A549 (cell line): Measurements from ENCODE around the gene ERAP2. TPM values are rescaled to one million over a fixed set of nuclear protein-coding genes. Genes with fewer than 3 reads are reported as not detected.

ENCODE experiments used
- ATAC-seq, 2 experiments: fragments of 200-7000 bp in 1 of 2; fragments of >200 bp in 1 of 2; cut with Nextera tagmentation in 1 of 2; cut with Tn5 transposase in 1 of 2; 3 replicates each; pipeline versions ENCODE4 v1.8.0 to v1.9.1; 2018 to 2020; ENCODE audit warnings: mild to moderate bottlenecking in 1 of 2, moderate library complexity in 1 of 2
- CTCF ChIA-PET: fragments of 300-600 bp; sonication (Branson Sonifier 250); formaldehyde crosslinking; extraction: SDS; loops from one replicate; lab custom pipeline; 2021; ENCODE audit warnings: antibody characterized with exemption, inconsistent platforms; lab: Yijun Ruan, JAX
- POLR2A ChIA-PET: fragments of 350-600 bp; formaldehyde crosslinking; extraction: SDS; loops from one replicate; lab custom pipeline; 2021; ENCODE audit warnings: antibody characterized with exemption, inconsistent platforms; lab: Yijun Ruan, JAX
- DNase-seq, 2 experiments: peaks; one replicate each; pipeline versions ENCODE4 v3.0.0 to v3.0.0-alpha.2; 2011 to 2016; ENCODE audit warnings: low read depth in 1 of 2, low spot score in 1 of 2
- FAIRE-seq: peaks from 2 replicates; lab custom pipeline; 2011; peaks lifted over from hg19 to GRCh38; lab: Jason Lieb, UNC
- H3K27ac ChIP-seq, 2 experiments: fragments of >200 bp; sonication (Bioruptor Twin); formaldehyde crosslinking; 3 replicates each; pipeline ENCODE4 v1.5.1; 2016 to 2017
- H3K4me1 ChIP-seq: fragments of >200 bp; sonication (Bioruptor Twin); formaldehyde crosslinking; 3 replicates; pipeline ENCODE4 v1.6.1; 2016
- H3K4me2 ChIP-seq: fragments of >200 bp; sonication (Bioruptor Twin); formaldehyde crosslinking; 3 replicates; pipeline ENCODE4 v1.6.1; 2016
- H3K4me3 ChIP-seq: fragments of >200 bp; sonication (Bioruptor Twin); formaldehyde crosslinking; 3 replicates; pipeline ENCODE4 v1.5.1; 2016
- H3K9me3 ChIP-seq: fragments of >200 bp; sonication (Bioruptor Twin); formaldehyde crosslinking; 3 replicates; pipeline ENCODE4 v1.6.1; 2016
- E2F6 ChIP-seq: IDR thresholded peaks from 2 replicates; pipeline ENCODE4 v1.6.1; 2012; ENCODE audit warnings: low read depth, borderline replicate concordance
- EHF ChIP-seq: fragments of 250-450 bp; sonication (Bioruptor Pico); IDR thresholded peaks from 2 replicates; pipeline ENCODE4 v1.5.0; 2020; ENCODE audit warnings: mild to moderate bottlenecking
- ELK1 ChIP-seq: fragments of 150-350 bp; IDR thresholded peaks from 2 replicates; pipeline ENCODE4 v1.6.1; 2014; ENCODE audit warnings: low read depth, mild to moderate bottlenecking, low read length
- EP300 ChIP-seq, 2 experiments: fragments of >200 bp; sonication (Bioruptor Twin); formaldehyde crosslinking; IDR thresholded peaks; 2 replicates in 1 of 2; 3 replicates in 1 of 2; pipeline ENCODE4 v1.6.1; 2016 to 2017
- ESRRA ChIP-seq: fragments of 150-350 bp; IDR thresholded peaks from 2 replicates; pipeline ENCODE4 v1.6.1; 2014; ENCODE audit warnings: mild to moderate bottlenecking, low read length, borderline replicate concordance
- FOSL2 ChIP-seq, 2 experiments: fragments of 450-650 bp in 1 of 2; fragments of >200 bp in 1 of 2; sonication (Bioruptor Twin) in 1 of 2; formaldehyde crosslinking; IDR thresholded peaks; 2 replicates each; pipeline versions ENCODE4 v1.5.0 to v1.6.1; 2016 to 2020; ENCODE audit warnings: mild to moderate bottlenecking in 1 of 2, moderate library complexity in 1 of 2
- FOXS1 ChIP-seq: fragments of 250-450 bp; sonication (Bioruptor Pico); IDR thresholded peaks from 2 replicates; pipeline ENCODE4 v1.5.0; 2020; ENCODE audit warnings: mild to moderate bottlenecking, moderate library complexity
- HMGXB4 ChIP-seq: fragments of 250-450 bp; sonication (Bioruptor Pico); IDR thresholded peaks from 2 replicates; pipeline ENCODE4 v1.5.0; 2021; ENCODE audit warnings: mild to moderate bottlenecking, moderate library complexity, borderline replicate concordance
- HOXA7 ChIP-seq: fragments of 250-450 bp; sonication (Bioruptor Pico); IDR thresholded peaks from 2 replicates; pipeline ENCODE4 v1.5.0; 2020; ENCODE audit warnings: mild to moderate bottlenecking, moderate library complexity
- HOXB13 ChIP-seq: fragments of 250-450 bp; sonication (Bioruptor Pico); IDR thresholded peaks from 2 replicates; pipeline ENCODE4 v1.5.0; 2020; ENCODE audit warnings: low read depth, mild to moderate bottlenecking, moderate library complexity
- HOXB5 ChIP-seq: fragments of 250-450 bp; sonication (Bioruptor Pico); IDR thresholded peaks from 2 replicates; pipeline ENCODE4 v1.5.0; 2020; ENCODE audit warnings: mild to moderate bottlenecking, moderate library complexity
- JUN ChIP-seq, 2 experiments: fragments of >200 bp; sonication (Bioruptor Twin); formaldehyde crosslinking; IDR thresholded peaks; 2 replicates in 1 of 2; 3 replicates in 1 of 2; pipeline ENCODE4 v1.6.1; 2016 to 2017
- JUNB ChIP-seq: fragments of >200 bp; sonication (Bioruptor Twin); formaldehyde crosslinking; IDR thresholded peaks from 2 replicates; pipeline ENCODE4 v1.6.1; 2016
- MAFK ChIP-seq: fragments of 450-650 bp; IDR thresholded peaks from 2 replicates; pipeline ENCODE4 v1.6.1; 2014; ENCODE audit not compliant: partially characterized antibody
- NR3C1 ChIP-seq: fragments of >200 bp; sonication (Bioruptor Twin); formaldehyde crosslinking; IDR thresholded peaks from 3 replicates; pipeline ENCODE4 v1.6.1; 2017
- PBX3 ChIP-seq: IDR thresholded peaks from 2 replicates; pipeline ENCODE4 v1.6.1; 2012
- PHF8 ChIP-seq: fragments of 200-600 bp; sonication (generic); IDR thresholded peaks from 2 replicates; pipeline ENCODE4 v1.6.1; 2016; ENCODE audit warnings: low read depth, mild to moderate bottlenecking, antibody characterized with exemption, moderate library complexity, borderline replicate concordance
- RAD21 ChIP-seq, 2 experiments: fragments of >200 bp in 1 of 2; sonication (Bioruptor Twin) in 1 of 2; formaldehyde crosslinking in 1 of 2; IDR thresholded peaks in 1 of 2; conservative IDR thresholded peaks in 1 of 2; 2 replicates in 1 of 2; 3 replicates in 1 of 2; pipeline ENCODE4 v1.6.1; 2012 to 2018; ENCODE audit warnings: inconsistent platforms in 1 of 2
- RCOR1 ChIP-seq: fragments of 150-350 bp; IDR thresholded peaks from 2 replicates; pipeline ENCODE4 v1.6.1; 2014; ENCODE audit warnings: antibody characterized with exemption, low read length, low read depth
- RFX5 ChIP-seq: fragments of 450-650 bp; IDR thresholded peaks from 2 replicates; pipeline ENCODE4 v1.7.1; 2014; ENCODE audit warnings: antibody characterized with exemption, mild to moderate bottlenecking, moderate library complexity
- TFCP2L1 ChIP-seq: fragments of 250-450 bp; sonication (Bioruptor Pico); IDR thresholded peaks from 2 replicates; pipeline ENCODE4 v1.5.0; 2021; ENCODE audit warnings: mild to moderate bottlenecking
- TP53 ChIP-seq: fragments of 250-450 bp; sonication (Bioruptor Pico); IDR thresholded peaks from 2 replicates; pipeline ENCODE4 v1.5.0; 2021; ENCODE audit warnings: mild to moderate bottlenecking, moderate library complexity
- USF2 ChIP-seq: fragments of 450-650 bp; IDR thresholded peaks from 2 replicates; pipeline ENCODE4 v1.6.1; 2014; ENCODE audit warnings: antibody characterized with exemption
- ZFP36 ChIP-seq: fragments of 450-650 bp; IDR thresholded peaks from 2 replicates; pipeline ENCODE4 v1.6.1; 2014; ENCODE audit warnings: borderline replicate concordance; ENCODE audit not compliant: partially characterized antibody
- ZNF302 ChIP-seq: fragments of 250-450 bp; sonication (Bioruptor Pico); IDR thresholded peaks from 2 replicates; pipeline ENCODE4 v1.9.0; 2021; ENCODE audit warnings: inconsistent platforms, mild to moderate bottlenecking, moderate library complexity
- WGBS: methylation state at CpG from one replicate; pipeline ENCODE4 v1.1.6; 2017; ENCODE audit errors: missing lambda C conversion rate; 5-methylcytosine and 5-hydroxymethylcytosine counted together
- polyA plus RNA-seq, 4 experiments: library from polyadenylated mRNA; depleted of rRNA in 3 of 4; stranded (reverse); fragments of >200 nt; fragmentation: RNase III in 1 of 4; extraction: RNeasy Plus Mini Kit Qiagen cat#74134 plus additional on column Dnase treatment in 1 of 4; gene quantifications; 2 replicates in 3 of 4; 3 replicates in 1 of 4; pipeline ENCODE4 v1.2.3, GENCODE V29; 2011 to 2017

The ERAP2 gene
- polyA plus RNA-seq, 2 of the 4 experiments (the other 2 are of a cell fraction), result 1.0 to 2.2 TPM

GRCh38 chr5:96909003-96909402, 32.7 kb downstream of the ERAP2 start:
- Histone ChIP-seq H3K27ac (no peak overlapping the region), H3K4me2 (no peak overlapping the region), H3K9me3 (no peaks in the 10 kb centered on the region), H3K4me3 (no peak overlapping the region), H3K4me1 (no peaks in the 10 kb centered on the region)
- ATAC-seq, result no peak
- CTCF ChIA-PET, result interaction anchor here (0.8 to 1.3 kb wide), 2 partner anchors 13 to 15 kb away, joined by 3 read pairs; no protein-coding TSS in a partner anchor
- POLR2A ChIA-PET, result no interaction called here
- TF ChIP-seq HMGXB4 (CRISPR knock-in tag) (no peak), HOXB13 (CRISPR knock-in tag) (no peak), TP53 (no peak), JUN (IDR thresholded peaks at IDR 0.05) (no peak), MAFK (no peak), USF2 (no peak), EHF (no peak), TFCP2L1 (CRISPR knock-in tag) (no peak), ZNF302 (no peak), RAD21 (conservative IDR thresholded peaks at IDR 0.05 in 1 of 2, IDR thresholded peaks at IDR 0.05 in 1 of 2) (no peak), RCOR1 (no peak), E2F6 (no peak), EP300 (IDR thresholded peaks at IDR 0.05) (no peak), FOSL2 (IDR thresholded peaks at IDR 0.05) (no peak), FOSL2 (CRISPR knock-in tag; IDR thresholded peaks at IDR 0.05) (no peak)
- WGBS, result 64% methylated on average over 4 of the region's 4 CpGs
- no peak for FAIRE-seq
- DNase-seq, result no peak

GRCh38 chr5:96909435-96909834, 33.1 kb downstream of the ERAP2 start:
- H3K4me2 ChIP-seq, result no peak overlapping the region
- FAIRE-seq (no peak), DNase-seq (no peak), ATAC-seq (no peak)
- H3K4me1 ChIP-seq, result no peaks in the 10 kb centered on the region
- H3K9me3 ChIP-seq, result no peaks in the 10 kb centered on the region
- TF ChIP-seq PBX3 (no peak), RFX5 (no peak), ELK1 (no peak), ZFP36 (no peak), TP53 (no peak), NR3C1 (no peak), HOXA7 (CRISPR knock-in tag) (no peak), PHF8 (no peak), JUNB (no peak), RCOR1 (no peak), ESRRA (no peak), JUN (IDR thresholded peaks at IDR 0.05) (no peak), FOXS1 (no peak), MAFK (no peak), HMGXB4 (CRISPR knock-in tag) (no peak), HOXB5 (CRISPR knock-in tag) (no peak), ZNF302 (no peak), TFCP2L1 (CRISPR knock-in tag) (no peak)
- no peak overlapping the region for H3K4me3 ChIP-seq
- CTCF ChIA-PET, result interaction anchor here (1.3 kb wide), 1 partner anchor 13 kb away, joined by 3 read pairs; no protein-coding TSS in a partner anchor
- 81% methylated on average over 4 of the region's 4 CpGs for WGBS
- H3K27ac ChIP-seq, result no peak overlapping the region
- POLR2A ChIA-PET, result no interaction called here
